K562 (cell line): Measurements from ENCODE around the gene PAX5.

Source experiments
- ARHGAP35 ChIP-seq: fragments of 450-650 bp; IDR thresholded peaks from 2 replicates; pipeline ENCODE4 v1.6.1; 2018; ENCODE audit not compliant: partially characterized antibody
- ARID1B ChIP-seq: fragments of 450-650 bp; IDR thresholded peaks from 2 replicates; pipeline ENCODE4 v1.6.1; 2016; ENCODE audit warnings: antibody characterized with exemption, mild to moderate bottlenecking, inconsistent platforms
- ATF3 ChIP-seq, 2 experiments: fragments of 450-650 bp in 1 of 2; sonication (generic) in 1 of 2; formaldehyde crosslinking in 1 of 2; IDR thresholded peaks in 1 of 2; conservative IDR thresholded peaks in 1 of 2; 2 replicates each; pipeline versions ENCODE4 v1.6.1 to v1.8.1; 2016 to 2023; ENCODE audit warnings: mild to moderate bottlenecking in 2 of 2, moderate library complexity in 2 of 2, inconsistent platforms in 1 of 2, missing genetic modification reagents in 1 of 2
- BCL6 ChIP-seq: fragments of 250-450 bp; sonication (Bioruptor Pico); IDR thresholded peaks from 2 replicates; pipeline ENCODE4 v1.4.0; 2020
- CBFB ChIP-seq: sonication (generic); formaldehyde crosslinking; IDR thresholded peaks from 2 replicates; pipeline ENCODE4 v1.4.0; 2020; ENCODE audit warnings: mild to moderate bottlenecking, missing genetic modification reagents
- ESRRA ChIP-seq: fragments of 450-650 bp; IDR thresholded peaks from 2 replicates; pipeline ENCODE4 v1.6.1; 2014; ENCODE audit warnings: low read depth, mild to moderate bottlenecking, moderate library complexity, borderline replicate concordance
- FOXJ3 ChIP-seq: sonication (generic); formaldehyde crosslinking; IDR thresholded peaks from 2 replicates; pipeline ENCODE4 v1.4.0; 2020; ENCODE audit warnings: mild to moderate bottlenecking, missing genetic modification reagents
- NELFE ChIP-seq: IDR thresholded peaks from 2 replicates; pipeline ENCODE4 v1.6.1; 2011; ENCODE audit warnings: mild to moderate bottlenecking; ENCODE audit not compliant: insufficient read depth, insufficient read length
- NFE2 ChIP-seq: IDR thresholded peaks from 2 replicates; pipeline ENCODE4 v1.6.1; 2014; ENCODE audit warnings: antibody characterized with exemption, low read depth
- POLR2A ChIP-seq: fragments of 450-650 bp; conservative IDR thresholded peaks from 2 replicates; pipeline ENCODE4 v1.6.1; 2016
- SMARCB1 ChIP-seq: IDR thresholded peaks from 2 replicates; pipeline ENCODE4 v1.6.1; 2011; ENCODE audit warnings: improper control_type of control experiment, low read depth; ENCODE audit not compliant: insufficient read length
- ZBTB7A ChIP-seq: IDR thresholded peaks from 2 replicates; pipeline ENCODE4 v1.6.1; 2011; ENCODE audit warnings: low read depth, mild to moderate bottlenecking, low read length, moderate library complexity, borderline replicate concordance; ENCODE audit not compliant: control insufficient read depth
- ZNF12 ChIP-seq: sonication (generic); formaldehyde crosslinking; IDR thresholded peaks from 2 replicates; pipeline ENCODE4 v1.4.0; 2020; ENCODE audit warnings: mild to moderate bottlenecking, missing genetic modification reagents
- ZNF384 ChIP-seq: IDR thresholded peaks from 2 replicates; pipeline ENCODE4 v1.6.1; 2012; ENCODE audit warnings: low read depth, low read length, improper control_type of control experiment

- TF ChIP-seq ARHGAP35 (no peak), FOXJ3 (CRISPR knock-in tag) (no peak), ATF3 (IDR thresholded peaks at IDR 0.05) (no peak), ATF3 (CRISPR knock-in tag; conservative IDR thresholded peaks at IDR 0.05) (no peak), ARID1B (no peak), ZNF384 (no peak), POLR2A (no peak), ZNF12 (CRISPR knock-in tag) (no peak), BCL6 (no peak), SMARCB1 (no peak), NELFE (no peak), NFE2 (no peak), CBFB (CRISPR knock-in tag) (no peak), ESRRA (no peak), ZBTB7A (no peak)
Observed at GRCh38 chr9:36959681-36960574, 74.1 kb downstream of the PAX5 start.
